Colon (tissue), 2 donors: Measurements from ENCODE around the gene HHIPL1.
"Not testable (repeated sequence)": the region's sequence is repeated elsewhere in the genome, so short reads cannot be mapped to it uniquely, and the experiment has no call there.

Experiments used
- FAIRE-seq: peaks from 2 replicates; lab custom pipeline; 2012; peaks lifted over from hg19 to GRCh38; lab: Jason Lieb, UNC
- donor health status: control.
- donor health status: control.

Gene HHIPL1

GRCh38 chr14:99635116-99635515 lies 9.8 kb upstream of the HHIPL1 start:
- FAIRE-seq: no peak

GRCh38 chr14:99636487-99636886 lies 8.4 kb upstream of the HHIPL1 start:
- FAIRE-seq: no peak

DNA sequence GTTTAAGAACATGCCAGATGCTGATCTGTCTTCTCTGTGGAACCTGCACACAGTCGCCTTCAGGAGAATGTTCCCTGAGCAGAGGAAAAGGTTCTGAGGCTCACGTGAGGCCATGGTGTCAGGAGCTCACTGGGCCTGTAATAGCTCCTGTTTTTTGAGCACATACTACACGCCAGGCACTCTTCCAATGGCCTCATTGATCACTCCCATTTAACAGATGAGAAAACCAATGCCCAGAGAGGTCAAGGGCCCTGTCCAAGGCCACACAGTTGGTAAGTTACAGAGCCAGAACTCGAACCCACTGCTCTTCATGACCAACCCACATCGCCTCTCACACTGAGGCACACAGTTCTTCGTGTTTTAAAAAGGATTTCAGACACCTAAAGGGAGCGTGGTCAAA lies 7.3 kb upstream of the HHIPL1 start:
- FAIRE-seq: no peak

GRCh38 chr14:99642771-99643170 lies 2.2 kb upstream of the HHIPL1 start:
- not testable (repeated sequence) for FAIRE-seq

GRCh38 chr14:99643343-99643742 lies 1.6 kb upstream of the HHIPL1 start:
- FAIRE-seq: no peak

DNA sequence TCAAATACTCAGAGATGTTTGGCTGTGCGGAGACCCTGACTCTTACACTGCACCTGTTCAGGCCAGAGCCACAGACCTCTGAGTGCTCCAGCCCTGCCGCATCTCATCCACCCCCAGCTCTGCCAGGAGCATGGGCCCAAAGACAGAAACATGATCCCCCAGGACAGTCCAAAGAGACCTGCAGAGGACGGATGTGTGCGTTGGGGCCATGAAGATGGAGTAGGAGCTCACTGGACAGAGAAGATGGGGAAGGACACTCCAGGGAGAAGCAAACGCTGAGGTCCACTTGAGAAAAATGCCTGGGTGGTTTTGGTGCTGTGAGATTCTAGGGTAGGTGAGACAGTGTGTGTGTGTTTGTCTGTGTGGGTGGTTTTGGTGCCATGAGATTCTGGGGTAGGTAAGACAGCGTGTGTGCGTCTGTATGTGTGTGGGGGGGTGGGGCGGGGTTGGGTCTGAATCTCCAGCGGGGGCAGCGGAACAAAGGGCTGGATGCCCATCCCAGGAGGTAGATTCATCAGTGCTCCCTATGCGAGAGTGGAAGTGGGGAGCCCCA lies 818 bp upstream of the HHIPL1 start:
- FAIRE-seq: no peak

- FAIRE-seq: no peak
Observed at GRCh38 chr14:99645545-99646505, 896 bp downstream of the HHIPL1 start.

- no peak for FAIRE-seq
Observed at GRCh38 chr14:99647411-99647810, 2.5 kb downstream of the HHIPL1 start.

- no peak for FAIRE-seq
Observed at GRCh38 chr14:99648027-99648784, 3.3 kb downstream of the HHIPL1 start.

- no peak for FAIRE-seq
Observed at GRCh38 chr14:99649219-99649618, 4.3 kb downstream of the HHIPL1 start.

DNA sequence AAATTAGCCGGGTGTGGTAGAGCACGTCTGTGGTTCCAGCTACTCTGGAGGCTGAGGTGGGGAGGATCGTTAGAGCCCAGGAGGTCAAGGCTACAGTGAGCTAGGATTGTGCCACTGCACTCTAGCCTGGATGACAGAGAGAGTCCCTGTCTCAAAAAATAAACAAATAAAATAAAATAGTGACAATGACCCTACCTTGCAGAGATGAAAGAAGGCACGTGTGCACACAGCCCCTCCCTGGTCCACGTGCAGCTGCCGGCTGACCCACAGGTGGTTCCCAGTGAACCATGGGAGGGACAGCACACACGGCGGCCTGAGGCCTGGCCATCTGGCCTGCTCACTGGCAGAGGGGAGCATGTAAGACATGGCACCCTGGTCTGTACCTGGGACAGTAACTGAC lies 4.7 kb downstream of the HHIPL1 start:
- no peak for FAIRE-seq

DNA sequence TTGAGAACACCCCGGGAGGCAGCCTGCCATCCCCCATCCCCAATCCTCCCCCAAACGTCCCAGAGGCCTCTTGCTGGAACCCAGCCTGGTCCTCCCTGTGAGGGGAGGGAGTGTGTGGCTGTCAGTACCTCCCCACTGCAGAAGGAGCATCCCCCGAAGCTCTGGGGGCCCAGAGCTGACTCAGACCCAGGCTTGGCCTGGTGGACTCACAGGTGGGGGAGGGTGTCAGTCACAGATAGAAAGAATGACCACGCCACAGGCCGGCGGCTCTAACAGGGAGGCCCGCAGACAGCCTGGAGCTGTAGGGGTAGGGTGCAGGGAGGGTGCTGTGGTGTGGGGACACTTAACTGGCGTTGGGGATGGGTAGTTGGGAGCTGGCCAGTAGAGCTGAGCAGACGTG lies 5.3 kb downstream of the HHIPL1 start:
- no peak for FAIRE-seq

DNA sequence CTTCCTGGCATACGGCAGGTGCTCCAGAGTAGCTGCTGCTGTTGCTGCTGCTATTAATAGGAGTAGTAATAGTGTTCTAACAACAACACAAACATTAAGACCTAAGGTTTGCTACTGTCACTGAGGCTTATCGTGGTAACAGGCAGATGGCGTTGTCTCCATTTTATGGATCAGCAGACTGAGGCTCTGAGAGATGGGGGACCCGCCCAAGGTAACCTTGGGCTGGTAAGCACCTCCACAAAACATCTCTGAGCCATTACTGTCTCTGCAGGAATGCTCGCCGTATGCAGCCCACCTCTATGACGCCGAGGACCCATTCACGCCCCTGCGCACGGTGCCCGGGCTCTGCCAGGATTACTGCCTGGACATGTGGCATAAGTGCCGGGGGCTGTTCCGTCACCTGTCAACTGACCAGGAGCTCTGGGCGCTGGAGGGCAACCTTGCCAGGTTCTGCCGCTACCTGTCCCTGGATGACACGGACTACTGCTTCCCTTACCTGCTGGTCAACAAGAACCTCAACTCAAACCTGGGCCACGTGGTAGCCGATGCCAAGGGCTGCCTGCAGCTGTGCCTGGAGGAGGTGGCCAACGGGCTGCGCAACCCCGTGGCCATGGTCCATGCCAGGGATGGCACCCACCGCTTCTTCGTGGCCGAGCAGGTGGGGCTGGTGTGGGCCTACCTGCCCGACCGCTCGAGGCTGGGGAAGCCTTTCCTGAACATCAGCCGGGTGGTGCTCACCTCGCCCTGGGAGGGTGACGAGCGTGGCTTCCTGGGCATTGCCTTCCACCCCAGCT lies 7.2 kb downstream of the HHIPL1 start:
- FAIRE-seq: no peak

DNA sequence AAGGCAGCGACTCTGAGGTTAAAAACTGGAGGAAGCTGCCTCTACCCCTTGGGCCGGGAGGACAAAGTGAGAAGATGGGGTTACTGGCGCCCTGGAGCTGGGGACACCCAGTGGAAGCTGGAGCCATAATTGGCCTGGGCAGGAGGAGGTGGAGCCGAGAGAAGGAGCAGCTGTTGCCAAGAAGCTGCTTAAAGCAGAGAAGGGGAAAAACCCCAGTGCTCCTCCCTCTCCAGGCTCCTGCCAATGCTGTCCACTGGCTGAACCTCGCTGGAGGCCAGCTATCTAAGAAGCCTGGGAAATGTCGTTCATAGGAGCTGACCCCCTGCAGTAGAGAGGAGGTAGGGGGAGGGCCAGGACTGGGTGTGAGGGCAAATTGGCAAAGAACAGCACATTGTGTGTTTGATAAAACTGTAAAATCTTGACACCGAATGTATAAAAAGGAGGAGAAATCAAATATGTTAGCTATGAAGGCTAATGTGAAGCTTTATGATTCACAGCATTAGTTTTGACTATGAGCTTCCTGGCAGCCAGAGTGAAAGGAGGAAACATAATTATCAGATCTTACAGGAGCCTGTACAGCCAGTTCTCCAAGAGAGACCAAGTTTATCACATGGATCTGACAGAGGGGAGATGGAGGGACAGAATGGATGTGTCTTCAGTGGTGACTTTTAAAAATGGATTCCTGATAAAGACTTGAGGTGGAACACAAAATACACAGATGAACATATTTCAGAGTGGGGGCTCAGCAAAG lies 9.5 kb downstream of the HHIPL1 start:
- FAIRE-seq: no peak

GRCh38 chr14:99655521-99655920 lies 10.6 kb downstream of the HHIPL1 start:
- no peak for FAIRE-seq

DNA sequence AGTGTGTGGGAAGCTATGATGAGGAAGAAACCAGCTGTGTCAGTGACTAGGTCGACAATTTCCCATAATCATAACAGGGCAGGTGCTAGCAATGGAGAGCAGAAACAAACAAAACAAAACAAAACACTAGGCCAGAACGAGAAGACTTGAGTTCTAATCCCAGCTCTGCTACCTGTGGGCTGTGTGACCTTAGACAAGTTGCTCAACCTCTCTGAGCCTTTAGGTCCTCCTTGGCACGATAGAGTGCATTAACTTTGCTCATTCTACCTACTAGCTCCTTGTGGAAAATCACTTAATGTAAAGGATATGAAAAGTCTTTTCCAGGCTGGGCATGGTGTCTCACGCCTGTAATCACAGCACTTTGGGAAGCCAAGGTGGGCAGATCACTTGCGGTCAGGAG lies 11.2 kb downstream of the HHIPL1 start:
- FAIRE-seq: no peak

DNA sequence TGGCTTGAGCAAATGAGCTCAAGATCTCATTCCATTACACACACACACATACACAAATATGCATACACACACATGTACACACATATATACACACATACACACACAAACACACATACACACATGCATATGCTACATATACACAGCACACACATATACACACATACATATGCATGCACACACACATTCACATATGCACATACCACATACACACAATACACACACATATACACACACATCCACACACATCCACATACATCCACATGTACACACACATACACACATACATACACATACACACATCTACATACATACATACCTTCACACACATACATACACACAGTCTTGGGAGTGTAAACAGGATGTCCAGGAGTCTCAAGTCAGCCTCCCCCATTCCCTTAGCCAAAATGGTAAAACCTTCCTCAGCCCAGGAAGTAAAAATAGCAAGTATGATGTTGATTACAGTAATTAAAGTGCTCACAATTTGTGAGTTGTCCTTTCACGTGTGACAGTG lies 12.8 kb downstream of the HHIPL1 start:
- FAIRE-seq: no peak

DNA sequence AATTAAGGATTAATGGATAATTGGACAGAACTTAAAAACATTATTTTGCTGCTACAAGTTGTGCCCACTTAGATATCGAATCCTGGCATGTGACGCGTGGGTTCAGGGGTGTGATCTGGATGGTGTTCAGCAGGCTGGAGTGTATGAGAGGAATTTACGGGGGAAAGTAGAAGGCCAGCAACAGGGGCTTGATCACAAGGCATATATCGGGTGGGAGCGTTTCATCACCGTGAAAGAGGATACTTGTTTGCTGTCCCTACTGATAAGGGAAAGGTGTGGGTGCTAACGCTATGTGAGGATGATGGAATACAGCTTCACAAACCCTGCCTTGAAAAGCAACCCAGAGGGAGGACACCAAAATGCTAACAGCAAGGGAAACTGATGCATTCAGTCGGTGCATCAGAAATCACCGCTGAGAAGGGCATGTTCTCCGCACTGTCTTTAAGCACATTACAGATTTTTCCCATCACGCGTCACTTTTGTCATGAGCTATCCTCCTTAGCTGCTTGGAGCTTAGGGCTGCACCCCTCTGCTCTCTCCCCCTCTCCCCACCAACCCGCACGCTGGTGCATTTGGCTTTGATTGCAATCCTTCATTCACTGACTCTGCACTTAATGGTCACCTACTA lies 13.4 kb downstream of the HHIPL1 start:
- FAIRE-seq: no peak

DNA sequence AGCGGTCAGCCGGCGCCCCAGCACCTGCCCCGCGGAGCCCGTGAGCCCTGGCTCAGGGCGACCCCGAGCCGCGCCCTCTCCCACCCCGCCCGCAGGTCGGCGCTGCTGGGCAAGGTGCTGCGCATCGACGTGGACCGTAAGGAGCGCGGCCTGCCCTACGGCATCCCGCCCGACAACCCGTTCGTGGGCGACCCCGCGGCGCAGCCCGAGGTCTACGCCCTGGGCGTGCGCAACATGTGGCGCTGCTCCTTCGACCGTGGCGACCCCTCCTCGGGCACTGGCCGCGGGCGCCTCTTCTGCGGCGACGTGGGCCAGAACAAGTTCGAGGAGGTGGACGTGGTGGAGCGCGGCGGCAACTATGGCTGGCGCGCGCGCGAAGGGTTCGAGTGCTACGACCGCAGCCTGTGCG lies 14.4 kb downstream of the HHIPL1 start:
- FAIRE-seq: no peak

DNA sequence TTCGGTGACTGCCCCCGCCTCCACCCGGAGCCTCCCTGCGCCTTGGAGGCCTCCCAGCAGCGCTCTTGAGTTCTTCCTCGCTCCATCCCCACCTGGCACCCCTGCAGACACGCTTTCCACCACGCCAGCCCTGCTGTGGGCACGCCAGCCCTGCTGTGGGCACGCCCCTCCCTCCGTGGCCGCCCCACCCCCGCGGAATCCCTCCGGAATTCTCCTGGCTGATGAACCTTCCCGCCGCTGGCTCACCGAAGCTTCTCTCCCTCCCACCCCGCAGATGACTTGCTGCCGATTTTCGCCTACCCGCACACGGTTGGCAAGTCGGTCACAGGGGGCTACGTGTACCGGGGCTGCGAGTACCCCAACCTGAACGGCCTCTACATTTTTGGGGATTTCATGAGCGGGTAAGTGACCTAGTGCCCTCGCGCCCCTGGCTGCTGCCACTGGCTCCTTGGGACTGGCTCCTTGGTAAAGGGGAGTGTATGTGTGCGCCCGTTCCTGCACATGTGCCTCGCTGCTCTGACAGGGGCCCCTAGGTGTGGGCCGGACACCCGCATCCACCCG lies 15.2 kb downstream of the HHIPL1 start:
- FAIRE-seq: no peak
